Ishikawa (cell line): ENCODE measurements around the gene MMP19.

Experiments
- CEBPB ChIP-seq: IDR thresholded peaks from 2 replicates; pipeline ENCODE4 v1.6.1; 2012
- CREB1 ChIP-seq: IDR thresholded peaks from 2 replicates; pipeline ENCODE4 v1.6.1; 2012; ENCODE audit warnings: low read depth
- EGR1 ChIP-seq: IDR thresholded peaks from 2 replicates; pipeline ENCODE4 v1.6.1; 2012
- EP300 ChIP-seq: IDR thresholded peaks from 2 replicates; pipeline ENCODE4 v1.6.1; 2012; ENCODE audit warnings: borderline replicate concordance
- FOXM1 ChIP-seq: IDR thresholded peaks from 2 replicates; pipeline ENCODE4 v1.6.1; 2012; ENCODE audit warnings: low read depth, borderline replicate concordance
- MAX ChIP-seq: IDR thresholded peaks from 2 replicates; pipeline ENCODE4 v1.6.1; 2012
- NFIC ChIP-seq: IDR thresholded peaks from 2 replicates; pipeline ENCODE4 v1.6.1; 2012
- RAD21 ChIP-seq: IDR thresholded peaks from 2 replicates; pipeline ENCODE4 v1.6.1; 2012; ENCODE audit warnings: low read depth
- TAF1 ChIP-seq: IDR thresholded peaks from 2 replicates; pipeline ENCODE4 v1.6.1; 2012; ENCODE audit warnings: low read depth, mild to moderate bottlenecking
- TCF12 ChIP-seq: IDR thresholded peaks from 2 replicates; pipeline ENCODE4 v1.6.1; 2012; ENCODE audit warnings: low read depth
- TEAD4 ChIP-seq: IDR thresholded peaks from 2 replicates; pipeline ENCODE4 v1.6.1; 2012
- USF1 ChIP-seq: IDR thresholded peaks from 2 replicates; pipeline ENCODE4 v1.6.1; 2012
- YY1 ChIP-seq: IDR thresholded peaks from 2 replicates; pipeline ENCODE4 v1.6.1; 2012; ENCODE audit warnings: low read depth
- ZBTB7A ChIP-seq: IDR thresholded peaks from 2 replicates; pipeline ENCODE4 v1.6.1; 2012; ENCODE audit warnings: low read depth
- TF ChIP-seq, protein P1 (sequence below): IDR thresholded peaks from 2 replicates; pipeline ENCODE4 v1.6.1; 2012; ENCODE audit warnings: low read depth, mild to moderate bottlenecking

Gene MMP19

DNA sequence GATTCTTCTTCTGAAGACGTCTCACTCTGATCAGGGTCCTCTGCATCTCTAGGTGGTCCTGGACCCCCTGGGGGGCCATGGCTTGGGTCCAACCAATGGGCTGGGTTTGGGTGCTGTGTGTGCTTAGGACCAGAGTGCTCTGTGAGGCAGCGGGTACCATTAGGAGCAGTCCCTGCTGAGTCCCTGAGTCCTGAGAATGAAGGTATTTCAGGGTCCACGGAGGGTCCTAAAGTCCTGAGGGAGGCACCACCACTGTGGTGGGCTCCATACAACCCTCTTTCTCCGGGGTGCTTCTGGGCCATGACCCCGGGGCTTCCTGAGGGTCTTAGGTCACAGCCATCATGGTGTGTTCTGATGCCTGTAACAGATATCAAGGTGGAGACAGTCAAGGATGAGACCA lies 14.4 kb downstream of the MMP19 start:
- TF ChIP-seq RAD21 (no peak), CREB1 (no peak), MAX (no peak), NFIC (no peak), USF1 (no peak), CEBPB (no peak), YY1 (no peak)
- TF ChIP-seq, protein P1, sequence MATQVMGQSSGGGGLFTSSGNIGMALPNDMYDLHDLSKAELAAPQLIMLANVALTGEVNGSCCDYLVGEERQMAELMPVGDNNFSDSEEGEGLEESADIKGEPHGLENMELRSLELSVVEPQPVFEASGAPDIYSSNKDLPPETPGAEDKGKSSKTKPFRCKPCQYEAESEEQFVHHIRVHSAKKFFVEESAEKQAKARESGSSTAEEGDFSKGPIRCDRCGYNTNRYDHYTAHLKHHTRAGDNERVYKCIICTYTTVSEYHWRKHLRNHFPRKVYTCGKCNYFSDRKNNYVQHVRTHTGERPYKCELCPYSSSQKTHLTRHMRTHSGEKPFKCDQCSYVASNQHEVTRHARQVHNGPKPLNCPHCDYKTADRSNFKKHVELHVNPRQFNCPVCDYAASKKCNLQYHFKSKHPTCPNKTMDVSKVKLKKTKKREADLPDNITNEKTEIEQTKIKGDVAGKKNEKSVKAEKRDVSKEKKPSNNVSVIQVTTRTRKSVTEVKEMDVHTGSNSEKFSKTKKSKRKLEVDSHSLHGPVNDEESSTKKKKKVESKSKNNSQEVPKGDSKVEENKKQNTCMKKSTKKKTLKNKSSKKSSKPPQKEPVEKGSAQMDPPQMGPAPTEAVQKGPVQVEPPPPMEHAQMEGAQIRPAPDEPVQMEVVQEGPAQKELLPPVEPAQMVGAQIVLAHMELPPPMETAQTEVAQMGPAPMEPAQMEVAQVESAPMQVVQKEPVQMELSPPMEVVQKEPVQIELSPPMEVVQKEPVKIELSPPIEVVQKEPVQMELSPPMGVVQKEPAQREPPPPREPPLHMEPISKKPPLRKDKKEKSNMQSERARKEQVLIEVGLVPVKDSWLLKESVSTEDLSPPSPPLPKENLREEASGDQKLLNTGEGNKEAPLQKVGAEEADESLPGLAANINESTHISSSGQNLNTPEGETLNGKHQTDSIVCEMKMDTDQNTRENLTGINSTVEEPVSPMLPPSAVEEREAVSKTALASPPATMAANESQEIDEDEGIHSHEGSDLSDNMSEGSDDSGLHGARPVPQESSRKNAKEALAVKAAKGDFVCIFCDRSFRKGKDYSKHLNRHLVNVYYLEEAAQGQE = no peak

GRCh38 chr12:55827806-55828205 lies 14.9 kb downstream of the MMP19 start:
- TF ChIP-seq MAX (no peak), FOXM1 (no peak), TEAD4 (no peak), CREB1 (no peak), RAD21 (no peak), TCF12 (no peak), YY1 (no peak)

DNA sequence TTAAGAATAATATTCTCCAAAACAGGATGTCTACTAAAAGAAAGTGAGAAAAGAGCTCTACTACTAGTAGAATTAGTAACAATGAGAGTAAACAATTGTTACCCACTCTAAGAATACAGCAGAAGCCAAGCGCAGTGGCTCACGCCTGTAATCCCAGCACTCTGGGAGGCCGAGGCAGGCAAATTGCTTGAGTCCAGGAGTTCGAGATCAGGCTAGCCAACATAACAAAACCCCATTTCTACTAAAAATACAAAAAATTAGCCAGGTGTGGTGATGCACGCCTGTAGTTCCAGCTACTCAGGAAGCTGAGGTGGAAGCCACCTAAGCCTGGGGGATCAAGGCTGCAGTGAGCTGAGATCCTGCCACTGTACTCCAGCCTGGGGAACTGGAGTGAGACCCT lies 18.0 kb downstream of the MMP19 start:
- TF ChIP-seq MAX (no peak), USF1 (no peak), TCF12 (no peak), TAF1 (no peak), ZBTB7A (no peak), FOXM1 (no peak), CREB1 (no peak), RAD21 (no peak), EP300 (no peak), NFIC (no peak), CEBPB (no peak), TEAD4 (no peak), EGR1 (no peak), YY1 (no peak)
- TF ChIP-seq, protein P1 = no peak

DNA sequence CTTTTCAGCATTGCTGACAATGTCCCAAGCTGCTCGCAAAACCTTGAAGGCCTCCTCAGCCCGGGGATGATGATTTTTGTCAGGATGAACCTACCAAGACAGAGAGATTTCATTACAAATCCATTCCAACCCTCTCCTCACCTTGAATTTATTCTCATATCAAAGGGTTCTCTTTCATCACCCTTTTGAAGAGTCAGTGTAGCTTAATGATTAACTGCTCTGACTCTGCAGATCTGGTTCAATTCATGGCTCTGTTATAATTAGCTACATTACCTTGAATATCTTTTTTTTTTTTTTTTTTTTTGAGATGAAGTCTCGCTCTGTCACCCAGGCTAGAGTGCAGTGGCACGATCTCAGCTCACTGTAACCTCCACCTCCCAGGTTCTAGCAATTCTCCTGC lies 19.3 kb downstream of the MMP19 start:
- TF ChIP-seq EGR1 = no peak
- no peak for TF ChIP-seq CEBPB
- no peak for TF ChIP-seq TCF12
- no peak for TF ChIP-seq USF1
- TF ChIP-seq MAX = no peak
- TF ChIP-seq ZBTB7A = no peak
- no peak for TF ChIP-seq RAD21
- TF ChIP-seq, protein P1 = no peak
- TF ChIP-seq FOXM1 = no peak
- TF ChIP-seq YY1 = no peak
- TF ChIP-seq CREB1 = no peak
- no peak for TF ChIP-seq EP300
- TF ChIP-seq TAF1 = no peak
